ENCODE measurements around the gene NRDC. TPM values are rescaled to one million over a fixed set of nuclear protein-coding genes. Genes with fewer than 3 reads are reported as not detected.

The NRDC gene
- polyA plus RNA-seq, 3 donors = 66.8 to 92.0 (median 74.3) TPM

DNA sequence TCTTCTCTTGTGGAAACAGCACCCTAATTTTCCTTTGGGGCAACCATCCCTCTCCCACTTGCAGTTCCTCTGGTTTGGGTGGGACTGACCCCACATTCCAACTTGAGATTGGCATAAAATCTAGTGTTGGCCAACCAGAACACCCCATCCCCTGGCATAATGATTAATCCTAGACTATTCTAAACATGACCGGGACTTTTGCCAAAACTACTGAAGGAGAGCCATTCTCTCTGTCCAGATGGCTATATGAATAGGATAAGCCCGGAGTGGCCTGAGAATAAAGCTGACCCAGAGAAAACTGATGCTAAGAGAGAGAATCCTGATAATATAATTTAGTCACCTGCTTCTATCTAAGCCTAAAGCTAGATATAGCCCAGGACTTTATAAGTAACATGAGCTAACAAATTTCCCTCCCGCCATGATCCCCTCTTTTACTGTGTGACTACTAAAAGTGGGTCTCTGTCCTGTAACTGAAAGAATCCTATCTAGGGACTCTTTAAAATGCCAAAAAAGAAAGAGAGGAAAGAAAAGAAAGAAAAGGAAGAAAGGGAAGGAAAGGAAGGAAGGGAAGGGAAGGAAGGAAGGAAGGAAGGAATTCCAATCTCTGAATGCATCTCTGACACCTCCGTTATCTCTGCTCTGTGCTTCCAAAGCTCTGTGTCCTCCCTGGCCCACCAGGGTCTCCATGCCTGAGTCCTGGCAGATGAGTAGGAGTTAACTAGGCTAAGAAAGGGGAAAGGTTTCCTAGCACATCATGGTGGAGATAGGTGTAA is 28.0 kb upstream of the NRDC start:
- no peak overlapping the region for H3K4me3 ChIP-seq (replicated peaks in 1 of 3; ENCODE audit: low read depth in 2 of 3, low read length in 3 of 3)

DNA sequence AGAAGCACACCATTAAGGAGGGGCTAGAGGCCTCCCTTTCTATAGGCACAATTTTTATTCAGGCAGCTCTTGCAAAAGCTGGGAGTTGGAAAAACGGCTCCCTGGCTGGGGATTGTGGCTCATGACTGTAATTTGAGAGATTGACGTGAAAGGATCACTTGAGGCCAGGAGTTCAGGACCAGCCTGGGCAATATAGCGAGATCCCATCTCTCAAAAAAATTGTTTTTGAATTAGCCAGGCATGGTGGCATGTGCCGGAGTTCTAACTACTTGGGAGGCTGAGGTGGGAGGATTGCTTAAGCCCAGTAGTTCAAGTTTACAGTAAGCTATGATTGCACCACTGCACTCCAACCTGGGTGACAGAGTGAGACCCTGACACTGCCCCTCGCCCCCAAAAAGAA is 23.9 kb upstream of the NRDC start:
- no peaks in the 10 kb centered on the region for H4K20me1 ChIP-seq (ENCODE audit: insufficient read depth, low read length)
- H3K9ac ChIP-seq (ENCODE audit: insufficient read depth, low read length, poor library complexity, severe bottlenecking) = no peak overlapping the region
- H3K36me3 ChIP-seq (replicated peaks in 1 of 2; ENCODE audit: control insufficient read depth in 1 of 2, insufficient read depth in 2 of 2, low read length in 2 of 2) = no peaks in the 10 kb centered on the region
- peaks cover 11 to 25% (median 15%) of the 10 kb centered on the region in 3 donors for H3K27me3 Mint-ChIP-seq (ENCODE audit: low read depth in 3 of 3)
- 91% methylated on average over 3 of the region's 5 CpGs for WGBS (ENCODE audit: insufficient coverage)
- no peak overlapping the region for H3K27ac ChIP-seq (ENCODE audit: low read depth in 1 of 2, low read length in 2 of 2)
- DNase-seq = no peak
- intact Hi-C loops (cut with micrococcal nuclease) = no loop called here
- no peaks in the 10 kb centered on the region for H3K4me1 Mint-ChIP-seq
- H3K27me3 ChIP-seq (ENCODE audit: control insufficient read depth in 2 of 2, insufficient read depth in 2 of 2, low read length in 2 of 2) = peaks cover 0 to 3% of the 10 kb centered on the region in 2 donors
- H3K79me2 ChIP-seq (ENCODE audit: insufficient read depth, low read length) = no peaks in the 10 kb centered on the region
- TF ChIP-seq, protein P1, sequence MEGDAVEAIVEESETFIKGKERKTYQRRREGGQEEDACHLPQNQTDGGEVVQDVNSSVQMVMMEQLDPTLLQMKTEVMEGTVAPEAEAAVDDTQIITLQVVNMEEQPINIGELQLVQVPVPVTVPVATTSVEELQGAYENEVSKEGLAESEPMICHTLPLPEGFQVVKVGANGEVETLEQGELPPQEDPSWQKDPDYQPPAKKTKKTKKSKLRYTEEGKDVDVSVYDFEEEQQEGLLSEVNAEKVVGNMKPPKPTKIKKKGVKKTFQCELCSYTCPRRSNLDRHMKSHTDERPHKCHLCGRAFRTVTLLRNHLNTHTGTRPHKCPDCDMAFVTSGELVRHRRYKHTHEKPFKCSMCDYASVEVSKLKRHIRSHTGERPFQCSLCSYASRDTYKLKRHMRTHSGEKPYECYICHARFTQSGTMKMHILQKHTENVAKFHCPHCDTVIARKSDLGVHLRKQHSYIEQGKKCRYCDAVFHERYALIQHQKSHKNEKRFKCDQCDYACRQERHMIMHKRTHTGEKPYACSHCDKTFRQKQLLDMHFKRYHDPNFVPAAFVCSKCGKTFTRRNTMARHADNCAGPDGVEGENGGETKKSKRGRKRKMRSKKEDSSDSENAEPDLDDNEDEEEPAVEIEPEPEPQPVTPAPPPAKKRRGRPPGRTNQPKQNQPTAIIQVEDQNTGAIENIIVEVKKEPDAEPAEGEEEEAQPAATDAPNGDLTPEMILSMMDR (IDR thresholded peaks at IDR 0.05) = no peak
- H3K36me3 Mint-ChIP-seq = no peaks in the 10 kb centered on the region
- H3K9me3 Mint-ChIP-seq = peaks cover 6 to 20% (median 14%) of the 10 kb centered on the region in 7 donors
- H2AFZ ChIP-seq (ENCODE audit: insufficient read depth, low read depth, low read length, poor library complexity, severe bottlenecking) = no peak overlapping the region
- no peak overlapping the region for H3K4me2 ChIP-seq (replicated peaks; ENCODE audit: extremely low read depth, low read length, poor library complexity, severe bottlenecking)
- H3K27ac Mint-ChIP-seq = no peak overlapping the region
- H3K4me3 Mint-ChIP-seq = no peak overlapping the region
- no peaks in the 10 kb centered on the region for H3K4me1 ChIP-seq (ENCODE audit: control insufficient read depth in 1 of 2, insufficient read depth in 2 of 2, low read length in 2 of 2)
- no peak overlapping the region for H3K4me3 ChIP-seq (replicated peaks in 1 of 3; ENCODE audit: low read depth in 2 of 3, low read length in 3 of 3)
- peaks cover 0 to 17% of the 10 kb centered on the region in 2 donors for H3K9me3 ChIP-seq (replicated peaks in 1 of 2; ENCODE audit: control insufficient read depth in 1 of 2, insufficient read depth in 1 of 2, low read length in 2 of 2)

More for the DNA sequence above, 28.0 kb upstream of the NRDC start:
- Mint-ChIP-seq H3K36me3 (no peaks in the 10 kb centered on the region), H3K27me3 (ENCODE audit: low read depth in 3 of 3) (peaks cover 2 to 17% (median 4%) of the 10 kb centered on the region in 3 donors), H3K4me3 (no peak overlapping the region), H3K4me1 (no peaks in the 10 kb centered on the region), H3K9me3 (peaks cover 6 to 21% (median 15%) of the 10 kb centered on the region in 7 donors), H3K27ac (no peak overlapping the region)
- intact Hi-C loops (cut with micrococcal nuclease) = no loop called here
- 86% methylated on average over 1 of the region's 4 CpGs for whole genome bisulfite sequencing (ENCODE audit: insufficient coverage)
- Histone ChIP-seq H3K9ac (ENCODE audit: insufficient read depth, low read length, poor library complexity, severe bottlenecking) (no peak overlapping the region), H3K27me3 (ENCODE audit: control insufficient read depth in 2 of 2, insufficient read depth in 2 of 2, low read length in 2 of 2) (peaks cover 0 to 5% of the 10 kb centered on the region in 2 donors), H3K9me3 (replicated peaks in 1 of 2; ENCODE audit: control insufficient read depth in 1 of 2, insufficient read depth in 1 of 2, low read length in 2 of 2) (peaks cover 0 to 17% of the 10 kb centered on the region in 2 donors), H2AFZ (ENCODE audit: insufficient read depth, low read depth, low read length, poor library complexity, severe bottlenecking) (no peak overlapping the region), H3K36me3 (replicated peaks in 1 of 2; ENCODE audit: control insufficient read depth in 1 of 2, insufficient read depth in 2 of 2, low read length in 2 of 2) (no peaks in the 10 kb centered on the region), H3K79me2 (ENCODE audit: insufficient read depth, low read length) (no peaks in the 10 kb centered on the region), H3K4me1 (ENCODE audit: control insufficient read depth in 1 of 2, insufficient read depth in 2 of 2, low read length in 2 of 2) (no peaks in the 10 kb centered on the region), H3K27ac (ENCODE audit: low read depth in 1 of 2, low read length in 2 of 2) (no peak overlapping the region), H3K4me2 (replicated peaks; ENCODE audit: extremely low read depth, low read length, poor library complexity, severe bottlenecking) (no peak overlapping the region), H4K20me1 (ENCODE audit: insufficient read depth, low read length) (no peaks in the 10 kb centered on the region)
- no peak for DNase-seq
- TF ChIP-seq, protein P1 (IDR thresholded peaks at IDR 0.05) = no peak
